HG03025 (cell line): Measurements from ENCODE around the gene ST14.

Source experiments
- ATAC-seq: cut with Tn5 transposase; IDR thresholded peaks from one replicate; pipeline ENCODE4 v1.9.1; 2021; ENCODE audit warnings: mild to moderate bottlenecking, moderate library complexity; ENCODE audit not compliant: unreplicated experiment, low FRiP score

Gene ST14

GRCh38 chr11:130133716-130134115, 25.9 kb upstream of the ST14 start:
- no peak for ATAC-seq

DNA sequence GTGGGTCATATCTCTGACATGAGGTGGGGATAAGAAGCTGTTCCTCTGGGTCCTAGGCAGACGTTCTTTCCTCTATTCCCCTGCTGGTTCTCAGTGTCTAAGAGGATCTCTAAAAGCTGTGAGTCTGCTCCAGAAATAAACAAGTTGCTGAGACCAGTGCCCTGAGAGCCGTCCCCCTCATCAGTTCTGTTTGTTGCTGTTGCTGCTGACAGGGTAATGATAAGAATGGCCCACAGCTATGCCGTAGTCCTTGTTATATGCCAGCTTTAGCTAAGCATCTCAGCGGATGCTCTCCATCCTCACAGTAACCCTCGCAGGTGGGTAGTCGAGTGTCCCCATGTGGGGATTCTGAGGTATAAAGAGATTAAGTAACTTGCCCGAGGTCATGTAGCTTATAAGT, 23.5 kb upstream of the ST14 start:
- no peak for ATAC-seq

GRCh38 chr11:130137999-130138398, 21.6 kb upstream of the ST14 start:
- no peak for ATAC-seq

DNA sequence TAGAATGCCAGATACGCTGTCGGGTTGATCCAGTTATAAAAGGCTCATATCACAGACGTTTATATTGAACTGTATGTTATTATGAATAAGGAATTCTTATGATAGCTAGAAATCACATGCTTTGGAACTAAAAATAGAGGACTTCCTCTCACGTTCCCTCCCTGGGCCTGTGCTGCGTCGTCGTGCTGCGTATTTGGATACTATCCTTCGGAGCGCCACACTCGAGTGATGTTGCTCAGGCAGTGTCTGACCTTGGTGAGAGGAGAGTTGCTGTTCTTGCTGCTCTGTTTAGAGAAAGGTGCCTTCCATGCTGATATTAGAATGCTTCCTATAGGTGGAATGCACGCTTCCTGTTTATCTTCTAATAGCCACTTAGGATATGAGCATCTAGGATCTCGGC, 20.2 kb upstream of the ST14 start:
- ATAC-seq = no peak

- no peak for ATAC-seq
Observed at GRCh38 chr11:130141561-130142341, 17.8 kb upstream of the ST14 start.

- no peak for ATAC-seq
Observed at GRCh38 chr11:130144141-130144540, 15.4 kb upstream of the ST14 start.

GRCh38 chr11:130144861-130145281, 14.7 kb upstream of the ST14 start:
- no peak for ATAC-seq

DNA sequence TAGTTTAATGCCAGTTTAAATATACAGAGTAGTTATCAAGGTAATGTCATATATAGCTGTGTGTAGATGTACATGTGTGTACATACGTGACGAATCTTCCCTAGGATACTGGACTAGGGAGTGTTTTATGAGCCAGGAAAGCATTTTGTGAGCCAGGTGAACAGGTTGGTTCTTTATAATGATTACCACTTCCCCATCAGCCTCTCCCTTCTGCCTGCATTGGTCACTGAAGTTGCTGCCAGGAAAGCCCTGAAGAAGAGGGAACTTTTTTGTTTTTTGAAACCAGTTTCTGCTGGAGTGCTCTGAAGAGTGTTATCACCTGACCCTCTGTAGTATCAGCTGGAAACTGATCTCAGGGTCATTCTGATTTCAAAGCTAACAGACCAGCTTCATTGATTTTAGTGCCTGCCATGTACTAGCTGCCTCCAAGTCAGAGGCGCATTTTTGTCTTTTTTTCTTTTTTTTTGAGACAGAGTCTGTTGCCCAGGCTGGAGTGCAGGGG, 14.2 kb upstream of the ST14 start:
- no peak for ATAC-seq

GRCh38 chr11:130145975-130146776, 13.4 kb upstream of the ST14 start:
- no peak for ATAC-seq

DNA sequence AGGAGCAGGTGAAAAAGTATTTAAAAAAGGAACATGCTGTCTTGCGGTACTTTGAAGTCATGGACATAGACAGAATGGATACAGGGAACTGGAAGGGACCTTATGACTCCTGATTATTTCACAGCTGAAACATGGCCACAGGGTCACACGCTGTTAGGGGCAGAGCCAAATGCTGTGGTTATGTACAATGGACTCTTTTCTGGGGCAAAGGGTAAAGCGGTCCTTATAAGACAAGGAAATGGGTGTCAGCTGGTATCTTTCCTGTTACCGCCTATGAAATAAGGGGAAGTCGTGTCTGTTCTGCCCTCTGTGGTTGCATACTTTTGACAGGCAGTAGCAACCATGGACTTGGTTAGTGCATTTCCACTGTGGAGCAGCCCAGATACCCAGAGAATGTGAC, 12.8 kb upstream of the ST14 start:
- ATAC-seq = no peak

DNA sequence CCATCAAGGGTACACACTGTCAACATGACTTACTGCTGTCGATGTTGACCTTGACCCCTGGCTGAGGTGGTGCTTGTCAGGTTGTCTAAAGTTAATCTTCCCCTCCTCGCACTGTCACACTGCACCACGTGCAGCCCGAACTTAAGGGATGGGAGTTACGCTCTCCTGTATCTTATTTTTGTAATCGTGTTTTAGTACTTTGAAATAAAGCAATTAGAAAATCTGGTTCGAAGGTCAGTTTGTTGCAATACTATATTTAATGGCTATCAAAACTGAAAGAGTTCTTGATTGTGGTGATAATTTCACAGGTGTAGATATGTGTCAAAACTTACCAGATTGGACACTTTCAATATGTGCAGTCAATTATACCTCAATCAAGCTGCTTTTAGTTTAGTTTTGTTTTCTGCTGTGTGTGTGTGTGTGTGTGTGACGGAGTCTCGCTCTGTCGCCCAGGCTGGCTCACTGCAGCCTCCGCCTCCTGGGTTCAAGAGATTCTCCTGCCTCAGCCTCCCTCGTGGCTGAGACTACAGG, 10.7 kb upstream of the ST14 start:
- ATAC-seq = no peak

DNA sequence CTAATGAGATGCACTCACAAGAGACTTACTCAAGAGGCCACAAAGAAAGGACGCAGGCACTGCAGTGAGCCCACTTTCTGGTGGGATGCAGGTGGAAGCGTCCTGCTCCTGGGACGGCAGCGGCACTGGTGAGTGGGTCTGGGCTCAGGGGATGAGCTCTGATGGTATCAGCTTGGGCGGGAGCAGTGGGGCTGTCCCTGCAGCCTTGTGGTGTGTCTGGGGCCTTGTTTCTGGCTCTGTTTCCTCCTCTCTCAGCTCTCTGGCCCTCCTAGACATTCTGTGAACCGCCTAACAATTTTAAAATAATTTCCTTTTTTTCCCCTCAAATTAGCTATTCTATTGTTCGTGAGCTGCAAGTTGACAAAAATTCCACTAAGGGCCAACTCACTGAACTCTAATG, 8.8 kb upstream of the ST14 start:
- peak; percentile 66 for ATAC-seq

- peak; percentile 55 for ATAC-seq
Observed at GRCh38 chr11:130151196-130151595, 8.4 kb upstream of the ST14 start.

- no peak for ATAC-seq
Observed at GRCh38 chr11:130156108-130157022, 3.2 kb upstream of the ST14 start.

- no peak for ATAC-seq
Observed at GRCh38 chr11:130157101-130157500, 2.5 kb upstream of the ST14 start.

GRCh38 chr11:130157840-130158239, 1.7 kb upstream of the ST14 start:
- no peak for ATAC-seq

GRCh38 chr11:130159139-130159538, 443 bp upstream of the ST14 start:
- ATAC-seq = no peak

DNA sequence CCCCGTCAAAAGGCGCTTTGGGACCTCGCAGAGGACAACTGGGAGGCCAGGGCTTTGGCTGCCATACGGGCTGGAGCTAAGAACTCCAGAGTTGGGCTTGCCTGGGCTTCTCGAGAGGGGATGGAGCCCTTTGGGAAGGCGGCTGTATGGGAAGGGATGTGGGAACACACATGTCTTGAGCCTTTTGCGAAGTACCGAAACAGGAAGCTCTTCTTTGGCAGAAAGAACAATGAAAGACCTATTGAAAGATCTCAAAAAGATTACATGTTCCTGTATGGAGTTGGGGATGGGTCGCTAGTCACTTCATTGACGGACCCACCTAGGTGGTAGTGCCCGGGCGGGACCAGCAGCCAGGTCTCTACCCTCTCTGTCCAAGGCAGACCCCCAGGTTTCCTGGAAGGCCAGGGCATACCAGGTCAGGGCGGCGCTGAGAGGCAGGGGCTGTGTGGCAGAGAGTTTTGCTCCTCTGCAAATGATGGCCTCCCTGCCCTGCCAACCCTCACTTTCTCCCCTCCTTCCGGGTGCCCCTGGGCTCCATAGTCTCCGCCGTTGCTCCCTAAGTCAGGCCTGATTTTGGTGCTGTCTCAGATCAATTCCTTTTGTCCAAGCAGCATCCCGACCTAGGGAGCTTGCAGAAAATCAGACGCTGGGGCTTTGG, 1.0 kb downstream of the ST14 start:
- ATAC-seq = no peak

DNA sequence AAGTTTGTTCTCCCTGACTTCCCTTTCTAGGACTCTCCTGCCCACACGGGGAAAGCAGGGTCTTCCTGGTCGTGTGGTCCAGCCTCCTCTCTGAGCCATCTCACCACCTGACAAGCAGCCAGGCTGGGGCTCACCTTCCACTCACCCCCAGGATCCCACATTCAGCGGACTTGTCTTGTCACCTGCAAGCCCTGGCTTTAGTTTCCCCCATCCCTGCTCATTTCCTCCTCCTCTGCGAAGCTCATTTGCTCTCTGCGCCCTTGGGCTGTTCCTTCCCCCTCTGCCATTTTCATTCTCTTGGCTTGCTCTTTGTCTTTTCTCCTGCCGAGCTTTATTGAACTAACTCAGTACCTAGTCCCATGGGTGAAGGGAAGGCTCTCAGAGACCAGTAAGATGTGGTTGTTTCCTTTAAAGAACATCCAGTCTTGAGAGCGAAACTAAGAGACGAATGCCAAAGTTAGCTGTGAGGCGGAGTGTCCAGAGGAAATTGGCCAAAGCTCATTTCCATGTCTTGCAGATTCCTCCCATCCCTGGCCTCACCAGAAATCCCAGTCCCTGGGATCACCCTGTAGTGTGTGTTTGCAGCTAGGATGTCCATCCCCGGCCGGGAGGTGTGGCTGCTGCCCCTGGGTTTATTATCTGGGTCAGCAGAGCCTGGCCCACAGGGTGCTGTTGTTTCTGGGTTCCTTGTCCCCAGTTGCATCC, 2.0 kb downstream of the ST14 start:
- no peak for ATAC-seq
